Naive thymus-derived CD8-positive, alpha-beta T cell (primary cell): ENCODE data around the gene FCMR. TPM values are rescaled to one million over a fixed set of nuclear protein-coding genes. Genes with fewer than 3 reads are reported as not detected.
"Not testable (repeated sequence)": the region's sequence is repeated elsewhere in the genome, so short reads cannot be mapped to it uniquely, and the experiment has no call there.

Source experiments
- ATAC-seq, 2 donors: fragments of 150-1000 bp; cut with Tn5 transposase in 1 of 2; sonication (Bioruptor Pico), chemical (Tn5 transposase) in 1 of 2; 1 replicate in 1 of 2; 2 replicates in 1 of 2; pipeline ENCODE4 v1.10.0; 2021; ENCODE audit warnings: mild to moderate bottlenecking in 2 of 2, moderate library complexity in 2 of 2
- POLR2A ChIA-PET: fragments of 350-600 bp; sonication (Branson Sonifier 250); formaldehyde crosslinking; loops from one replicate; lab custom pipeline; 2021; ENCODE audit warnings: antibody characterized with exemption; lab: Charles Lee
- DNase-seq, 10 donors: peaks; one replicate each; pipeline versions ENCODE4 v3.0.0 to v3.0.0-alpha.2; 2020 to 2022
- H3K27ac Mint-ChIP-seq, 10 donors: one replicate each; pipeline ENCODE4 v1.8.0; 2020 to 2022; ENCODE audit warnings: mild to moderate bottlenecking in 10 of 10, mixed read lengths in 10 of 10, moderate library complexity in 4 of 10, inconsistent platforms in 1 of 10
- H3K27me3 Mint-ChIP-seq, 5 donors: one replicate each; pipeline ENCODE4 v1.8.0; 2021 to 2022; ENCODE audit warnings: mixed read lengths in 5 of 5
- H3K36me3 Mint-ChIP-seq, 3 donors: one replicate each; pipeline ENCODE4 v1.8.0; 2020 to 2022; ENCODE audit warnings: mixed read lengths in 3 of 3, mild to moderate bottlenecking in 2 of 3, inconsistent platforms in 1 of 3
- H3K4me1 Mint-ChIP-seq, 4 donors: one replicate each; pipeline ENCODE4 v1.8.0; 2021 to 2022; ENCODE audit warnings: mixed read lengths in 4 of 4
- H3K4me3 Mint-ChIP-seq, 10 donors: one replicate each; pipeline ENCODE4 v1.8.0; 2020 to 2022; ENCODE audit warnings: mild to moderate bottlenecking in 10 of 10, mixed read lengths in 10 of 10, moderate library complexity in 6 of 10, inconsistent platforms in 1 of 10
- H3K9me3 Mint-ChIP-seq, 9 donors: one replicate each; pipeline ENCODE4 v1.8.0; 2020 to 2022; ENCODE audit warnings: mixed read lengths in 9 of 9, mild to moderate bottlenecking in 3 of 9, inconsistent platforms in 1 of 9, moderate library complexity in 1 of 9
- polyA plus RNA-seq, 3 donors: library from polyadenylated mRNA; unstranded; fragments of 300-500 nt; fragmentation: Illumina TruSeq; gene quantifications; one replicate each; pipeline ENCODE4 v1.2.3, GENCODE V29; 2021
- total RNA-seq, 8 experiments: library from RNA in 2 of 8; stranded (reverse) in 2 of 8; gene quantifications; one replicate each; pipeline ENCODE4 v1.2.3 and lab custom pipeline; 2021 to 2026

FCMR gene
- total and polyA plus RNA-seq, 5 experiments from 2014 or later, result 536 to 869 (median 742) TPM

GRCh38 chr1:206860165-206860564 lies 61.6 kb downstream of the FCMR start:
- no peaks in the 10 kb centered on the region for H3K9me3 Mint-ChIP-seq
- POLR2A ChIA-PET, result interaction anchor here (1.3 kb wide), 1 partner anchor 48 kb away, joined by 5 read pairs; no protein-coding TSS in a partner anchor
- H3K4me3 Mint-ChIP-seq, result no peak overlapping the region
- ATAC-seq, result no peak
- no peaks in the 10 kb centered on the region for H3K36me3 Mint-ChIP-seq
- peak overlapping the region in 2 of 10 donors; percentile 54 to 55 for H3K27ac Mint-ChIP-seq
- H3K4me1 Mint-ChIP-seq, result peaks cover 8 to 14% (median 13%) of the 10 kb centered on the region in 4 donors
- DNase-seq, result no peak
- H3K27me3 Mint-ChIP-seq, result peaks cover 0 to 6% (median 0%) of the 10 kb centered on the region in 5 donors

GRCh38 chr1:206859082-206859521 lies 62.6 kb downstream of the FCMR start:
- ATAC-seq, result peak in 1 of 2 donors; percentile 47
- Mint-ChIP-seq H3K36me3 (no peaks in the 10 kb centered on the region), H3K27ac (peak overlapping the region in 7 of 10 donors; percentile 31 to 81 (median 57))

GRCh38 chr1:206856674-206857464 lies 64.9 kb downstream of the FCMR start:
- POLR2A ChIA-PET, result interaction anchor here (0.9 to 1.5 kb wide), 2 partner anchors 52 to 56 kb away, joined by 4 read pairs; no protein-coding TSS in a partner anchor
- Mint-ChIP-seq H3K27ac (peak overlapping the region in 1 of 10 donors; percentile 76), H3K4me3 (no peak overlapping the region), H3K27me3 (peaks cover 0 to 6% (median 0%) of the 10 kb centered on the region in 5 donors), H3K4me1 (peaks cover 4 to 9% (median 8%) of the 10 kb centered on the region in 4 donors), H3K9me3 (peaks cover 0 to 4% (median 0%) of the 10 kb centered on the region in 9 donors), H3K36me3 (no peaks in the 10 kb centered on the region)
- DNase-seq, result peak in 6 of 10 donors; percentile 8 to 40 (median 24)
- ATAC-seq, result peak; percentile 73 to 76

More at GRCh38 chr1:206859082-206859521, 62.6 kb downstream of the FCMR start:
- H3K4me1 Mint-ChIP-seq, result peaks cover 4 to 10% (median 8%) of the 10 kb centered on the region in 4 donors
- peaks cover 0 to 6% (median 0%) of the 10 kb centered on the region in 5 donors for H3K27me3 Mint-ChIP-seq
- peak in 2 of 10 donors; percentile 8 to 17 for DNase-seq
- POLR2A ChIA-PET, result interaction anchor here (0.7 to 1.6 kb wide), 3 partner anchors 9 to 53 kb away, joined by 3 to 5 read pairs (median 3); no protein-coding TSS in a partner anchor
- H3K4me3 Mint-ChIP-seq, result peak overlapping the region in 2 of 10 donors; percentile 34 to 44
- H3K9me3 Mint-ChIP-seq, result no peaks in the 10 kb centered on the region

GRCh38 chr1:206855859-206856258 lies 65.9 kb downstream of the FCMR start:
- POLR2A ChIA-PET, result no interaction called here
- DNase-seq (no peak), ATAC-seq (no peak)
- H3K9me3 Mint-ChIP-seq, result peaks cover 0 to 4% (median 0%) of the 10 kb centered on the region in 9 donors
- H3K4me1 Mint-ChIP-seq, result peaks cover 4 to 8% (median 7%) of the 10 kb centered on the region in 4 donors
- no peaks in the 10 kb centered on the region for H3K36me3 Mint-ChIP-seq
- H3K27me3 Mint-ChIP-seq, result peaks cover 0 to 4% (median 0%) of the 10 kb centered on the region in 5 donors
- H3K27ac Mint-ChIP-seq, result peak overlapping the region in 1 of 10 donors; percentile 24
- H3K4me3 Mint-ChIP-seq, result no peak overlapping the region

GRCh38 chr1:206854401-206855129 lies 67.2 kb downstream of the FCMR start:
- H3K27ac Mint-ChIP-seq, result no peak overlapping the region
- ATAC-seq (no peak), DNase-seq (no peak)
- peaks cover 0 to 4% (median 0%) of the 10 kb centered on the region in 9 donors for H3K9me3 Mint-ChIP-seq
- H3K4me1 Mint-ChIP-seq, result peaks cover 4 to 8% (median 6%) of the 10 kb centered on the region in 4 donors
- peaks cover 0 to 2% (median 0%) of the 10 kb centered on the region in 5 donors for H3K27me3 Mint-ChIP-seq
- no peak overlapping the region for H3K4me3 Mint-ChIP-seq
- POLR2A ChIA-PET, result no interaction called here
- H3K36me3 Mint-ChIP-seq, result no peaks in the 10 kb centered on the region

GRCh38 chr1:206853696-206854095 lies 68.0 kb downstream of the FCMR start:
- not testable (repeated sequence) for H3K4me1 Mint-ChIP-seq

More at GRCh38 chr1:206853696-206854095, 68.0 kb downstream of the FCMR start:
- H3K36me3 Mint-ChIP-seq, H3K27me3 Mint-ChIP-seq, ATAC-seq, H3K27ac Mint-ChIP-seq, H3K4me3 Mint-ChIP-seq, POLR2A ChIA-PET, H3K9me3 Mint-ChIP-seq, DNase-seq: not testable (repeated sequence)

Other genes starting within 250 kb of the FCMR start
- 10 to 100 TPM; 52.2 to 55.8 TPM for gene MAPKAPK2, start 237.0 kb downstream of the FCMR start, total RNA-seq
- gene MAPKAPK2, start 237.0 kb downstream of the FCMR start, polyA plus RNA-seq, result 1 to 10 TPM; 1.3 to 2.5 (median 1.6) TPM
- not detected for gene IL19, start 151.2 kb downstream of the FCMR start, total RNA-seq
- not detected for gene IL19, start 151.2 kb downstream of the FCMR start, polyA plus RNA-seq
- gene IL10, start 149.4 kb downstream of the FCMR start, total RNA-seq, result not detected
- not detected for gene IL10, start 149.4 kb downstream of the FCMR start, polyA plus RNA-seq
- not detected for gene IL20, start 56.3 kb downstream of the FCMR start, total RNA-seq
- not detected for gene IL20, start 56.3 kb downstream of the FCMR start, polyA plus RNA-seq
- not detected for gene IL24, start 24.5 kb downstream of the FCMR start, total RNA-seq
- 10 to 100 TPM; 16.3 to 29.8 (median 19.3) TPM for gene IL24, start 24.5 kb downstream of the FCMR start, polyA plus RNA-seq
- gene PIGR, start 24.5 kb upstream of the FCMR start, total RNA-seq, result not detected
- gene PIGR, start 24.5 kb upstream of the FCMR start, polyA plus RNA-seq, result under 1 TPM in 1 of 3 donors, not detected in 2; 0.03 TPM
- gene FCAMR, start 48.5 kb upstream of the FCMR start, total RNA-seq, result not detected
- not detected for gene FCAMR, start 48.5 kb upstream of the FCMR start, polyA plus RNA-seq
- under 1 TPM; 0.14 to 0.16 TPM for gene C1orf116, start 110.8 kb upstream of the FCMR start, total RNA-seq
- not detected for gene C1orf116, start 110.8 kb upstream of the FCMR start, polyA plus RNA-seq
- 10 to 100 TPM; 11.5 to 12.0 TPM for gene YOD1, start 129.3 kb upstream of the FCMR start, total RNA-seq
- gene YOD1, start 129.3 kb upstream of the FCMR start, polyA plus RNA-seq, result 1 to 10 TPM in 1 of 3 donors, under 1 TPM in 2; 0.70 to 1.3 (median 0.90) TPM
- gene PFKFB2, start 131.3 kb upstream of the FCMR start, total RNA-seq, result 1 to 10 TPM; 4.7 to 6.5 TPM
- gene PFKFB2, start 131.3 kb upstream of the FCMR start, polyA plus RNA-seq, result 1 to 10 TPM; 1.0 to 1.3 (median 1.1) TPM
- 1 to 10 TPM in 1 of 2 experiments, under 1 TPM in 1; 0.44 to 1.6 TPM for gene C4BPB, start 166.9 kb upstream of the FCMR start, total RNA-seq
- under 1 TPM in 1 of 3 donors, not detected in 2; 0.32 TPM for gene C4BPB, start 166.9 kb upstream of the FCMR start, polyA plus RNA-seq
- not detected for gene C4BPA, start 182.3 kb upstream of the FCMR start, total RNA-seq
- gene C4BPA, start 182.3 kb upstream of the FCMR start, polyA plus RNA-seq, result not detected